NCI-H146 treated with DMSO at 0.1 percent for 48 hours (cell line): Measurements from ENCODE around the gene NEMF.
"Not testable (repeated sequence)": the region's sequence is repeated elsewhere in the genome, so short reads cannot be mapped to it uniquely, and the experiment has no call there.

Source experiments
- DNase-seq: peaks from one replicate; lab custom pipeline; 2025; ENCODE audit not compliant: unreplicated experiment; lab: John Stamatoyannopoulos, UW

Gene NEMF

GRCh38 chr14:49761839-49762551 lies 90.6 kb downstream of the NEMF start:
- DNase-seq = no peak

GRCh38 chr14:49755378-49755777 lies 97.2 kb downstream of the NEMF start:
- no peak for DNase-seq

GRCh38 chr14:49754570-49755097 lies 98.0 kb downstream of the NEMF start:
- DNase-seq = no peak

GRCh38 chr14:49746476-49746875 lies 106.1 kb downstream of the NEMF start:
- DNase-seq = not testable (repeated sequence)

- DNase-seq = no peak
These were observed 107.4 kb downstream of the NEMF start for GRCh38 chr14:49745191-49745590.

GRCh38 chr14:49735669-49736068 lies 116.9 kb downstream of the NEMF start:
- not testable (repeated sequence) for DNase-seq

GRCh38 chr14:49733836-49734235 lies 118.8 kb downstream of the NEMF start:
- no peak for DNase-seq

GRCh38 chr14:49732896-49733295 lies 119.7 kb downstream of the NEMF start:
- DNase-seq = no peak
